NCI-H1105 treated with DMSO at 0.1 percent for 48 hours (cell line): Measurements from ENCODE around the gene ZNRF3.
"Not testable (repeated sequence)": the region's sequence is repeated elsewhere in the genome, so short reads cannot be mapped to it uniquely, and the experiment has no call there.

Source experiments
- DNase-seq: peaks from one replicate; lab custom pipeline; 2025; lab: John Stamatoyannopoulos, UW

ZNRF3 gene

DNA sequence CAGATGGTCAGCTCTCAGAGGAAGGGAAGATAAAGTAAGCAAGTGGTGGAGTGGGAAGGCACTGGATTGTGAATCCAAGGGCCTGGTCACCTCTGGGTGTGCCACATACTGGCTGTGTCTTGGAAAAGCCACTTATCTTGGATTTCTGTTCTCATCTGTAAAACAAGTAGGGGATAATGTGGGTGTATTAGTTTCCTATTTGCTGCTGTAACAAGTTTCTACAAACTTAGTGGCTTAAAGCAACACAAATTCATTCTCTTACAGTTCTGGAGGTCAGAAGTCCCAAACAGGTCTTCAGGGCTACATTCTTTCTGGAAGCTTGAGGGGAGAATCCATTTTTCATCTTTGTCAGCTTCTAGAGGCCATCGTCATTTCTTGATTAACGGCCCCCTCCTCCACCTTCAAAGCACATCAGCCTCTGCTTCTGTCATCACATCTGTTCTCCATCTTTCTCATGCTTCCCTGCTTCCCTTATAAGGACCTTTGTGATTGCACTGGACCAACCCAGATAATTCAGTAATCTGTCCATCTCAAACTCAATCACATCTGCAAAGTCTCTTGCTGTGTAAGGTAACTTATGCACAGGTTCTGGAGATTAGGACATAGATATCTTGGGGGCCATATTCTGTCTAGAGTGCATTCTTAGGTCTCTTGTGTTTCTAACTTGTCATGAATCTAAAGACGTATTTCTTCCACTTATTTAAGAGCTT lies 102.4 kb downstream of the ZNRF3 start:
- no peak for DNase-seq

DNA sequence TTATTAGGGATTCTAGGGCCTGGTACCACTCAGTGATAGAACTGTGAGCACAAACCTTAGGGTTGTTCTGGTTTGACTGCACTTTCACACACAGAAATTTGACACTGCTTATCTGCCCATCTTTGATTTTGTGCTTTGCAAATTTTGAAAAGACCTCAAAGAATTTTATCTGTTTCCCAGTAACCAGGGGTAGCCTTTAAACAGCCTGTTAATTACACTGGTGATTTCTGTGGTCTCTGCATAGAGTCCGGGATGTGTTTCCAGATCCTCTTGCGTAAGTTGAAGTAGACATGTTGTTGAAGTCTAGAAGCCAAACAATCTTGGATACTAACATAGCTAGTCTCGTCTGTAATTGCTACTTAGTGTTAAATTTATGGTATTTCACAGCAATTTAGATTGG lies 103.0 kb downstream of the ZNRF3 start:
- DNase-seq, result no peak

DNA sequence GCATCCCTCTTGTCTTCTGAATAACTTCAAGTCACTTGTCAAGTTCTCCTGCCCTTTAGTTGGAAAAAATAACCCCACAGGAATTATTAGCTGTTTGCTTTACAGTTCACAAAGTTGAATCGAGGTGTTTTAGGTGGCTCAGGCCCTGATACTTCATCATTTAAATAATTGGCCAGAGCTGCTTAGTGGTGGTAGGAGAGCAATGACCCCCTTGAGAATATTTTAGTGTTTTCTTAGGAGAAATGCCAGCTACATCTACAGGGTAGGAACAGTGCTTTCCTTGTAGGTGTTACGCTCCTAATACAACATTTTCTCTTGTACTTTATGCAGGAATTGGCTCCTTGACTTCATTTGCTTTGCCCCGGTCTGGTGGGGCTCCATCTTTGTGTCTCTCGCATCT lies 105.1 kb downstream of the ZNRF3 start:
- no peak for DNase-seq

DNA sequence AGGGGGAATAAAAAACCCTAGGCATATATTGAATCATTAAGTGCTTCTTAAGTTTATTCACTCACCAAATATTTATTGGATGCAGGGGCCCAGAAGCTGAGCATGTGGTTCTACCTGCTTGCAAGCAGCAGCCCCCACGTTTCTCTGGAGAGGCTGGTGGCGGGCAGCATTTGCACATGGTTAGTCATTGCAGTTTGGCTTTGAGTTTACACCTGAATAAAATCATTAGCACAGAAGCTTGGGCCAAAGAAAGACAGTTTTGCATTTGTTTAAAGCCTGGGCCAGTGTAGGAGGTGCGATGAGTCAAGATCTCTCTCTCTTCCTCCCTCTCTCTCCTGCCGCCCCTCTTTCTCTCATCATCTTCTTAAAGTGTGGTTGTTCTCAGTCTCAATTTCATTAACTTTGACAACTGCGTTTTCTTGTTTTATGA lies 105.7 kb downstream of the ZNRF3 start:
- DNase-seq, result no peak

GRCh38 chr22:28989484-28989883 lies 106.1 kb downstream of the ZNRF3 start:
- no peak for DNase-seq

DNA sequence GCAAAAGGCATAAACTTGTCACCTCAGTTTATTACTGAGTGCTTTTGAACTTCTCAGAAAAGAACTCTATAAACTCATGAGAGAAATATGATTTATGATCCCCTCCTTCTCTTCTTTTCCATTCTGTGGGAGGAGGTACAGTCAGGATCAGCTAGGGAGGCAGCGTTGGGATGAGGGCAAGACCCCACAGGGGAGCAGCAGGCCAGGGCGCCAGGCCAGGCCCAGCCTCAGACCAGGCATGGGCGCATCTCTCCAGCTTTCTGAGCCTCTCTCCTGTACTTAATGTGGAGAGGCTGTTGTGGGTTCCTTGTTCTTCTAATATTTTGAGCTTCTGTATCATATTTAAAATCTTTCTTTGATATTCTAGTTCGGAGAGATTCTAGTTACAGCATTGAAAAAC lies 106.5 kb downstream of the ZNRF3 start:
- DNase-seq, result no peak

DNA sequence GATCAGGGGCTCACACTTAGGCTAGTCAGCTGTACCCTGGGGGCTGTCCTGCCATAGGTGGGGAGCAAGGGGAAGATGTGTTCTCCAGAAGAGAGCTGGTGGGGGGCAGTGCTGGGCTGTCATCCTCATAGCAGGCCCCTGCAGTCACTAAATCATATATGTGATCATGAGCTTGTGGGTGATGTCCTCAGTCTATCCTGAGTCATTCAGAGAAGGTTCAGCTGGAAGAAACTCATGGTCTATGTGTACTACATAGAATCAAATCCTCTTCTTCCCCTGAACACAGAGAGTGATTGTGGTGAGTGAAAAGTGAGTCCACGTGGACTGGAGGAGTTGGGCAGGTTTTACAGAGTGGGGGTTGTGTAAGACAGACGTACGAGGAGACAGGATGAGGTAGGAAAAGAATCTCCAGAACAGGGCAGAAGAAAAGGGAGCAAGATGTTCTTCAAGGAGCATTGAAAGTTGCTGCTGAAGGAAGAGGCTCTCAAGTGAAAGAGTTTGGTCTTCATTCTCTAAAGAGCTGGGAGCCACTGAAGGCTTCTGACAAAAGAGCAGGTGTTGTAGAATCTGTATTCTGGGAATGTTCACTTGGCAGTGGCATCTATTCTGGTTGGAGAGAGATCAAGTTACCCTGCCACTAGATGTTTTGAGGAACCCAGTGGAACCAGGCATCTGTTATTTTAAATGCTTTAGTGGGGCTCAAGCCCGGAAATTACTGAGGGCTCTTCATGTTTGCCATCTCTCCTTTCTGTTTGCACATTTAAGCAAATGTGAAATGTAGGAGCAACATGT lies 109.4 kb downstream of the ZNRF3 start:
- peak; percentile 25 for DNase-seq

GRCh38 chr22:28994522-28994921 lies 111.2 kb downstream of the ZNRF3 start:
- no peak for DNase-seq

DNA sequence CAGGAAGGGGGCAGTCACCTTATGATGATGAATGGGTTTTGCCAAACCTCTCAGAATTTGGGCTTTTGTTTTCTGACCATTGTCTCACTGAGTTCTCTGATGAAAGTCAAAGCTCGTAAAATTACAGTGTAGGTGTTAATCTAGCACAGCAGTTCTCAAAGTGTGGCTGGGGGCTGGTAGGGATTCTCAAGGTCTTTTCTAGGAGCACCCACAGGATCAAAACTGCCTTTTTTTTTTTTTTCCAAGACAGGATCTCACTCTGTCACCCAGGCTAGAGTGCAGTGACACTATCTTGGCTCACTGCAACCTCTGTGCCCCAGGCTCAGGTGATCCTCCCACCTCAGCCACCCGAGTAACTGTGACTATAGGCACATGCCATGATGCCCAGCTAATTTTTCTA lies 112.2 kb downstream of the ZNRF3 start:
- no peak for DNase-seq

DNA sequence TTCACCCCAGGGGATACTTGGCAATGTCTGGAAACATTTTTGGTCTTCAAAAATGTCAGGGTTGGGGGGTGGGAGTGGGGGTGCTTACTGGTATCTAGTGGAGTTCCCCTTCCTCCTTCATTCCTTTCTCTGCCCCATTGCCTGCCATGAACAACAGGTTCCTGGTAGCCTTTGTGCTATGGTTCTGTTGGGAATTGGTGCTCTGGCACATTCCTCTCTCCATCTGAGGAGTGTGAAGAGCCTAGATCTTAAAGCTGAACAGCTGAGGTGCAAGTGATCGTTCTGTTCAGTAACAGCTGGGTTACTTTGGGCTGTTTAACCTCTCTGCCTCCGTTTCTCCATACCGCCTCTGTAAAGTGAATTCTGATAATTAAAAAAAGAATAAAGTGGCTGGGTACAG lies 114.0 kb downstream of the ZNRF3 start:
- DNase-seq, result no peak

DNA sequence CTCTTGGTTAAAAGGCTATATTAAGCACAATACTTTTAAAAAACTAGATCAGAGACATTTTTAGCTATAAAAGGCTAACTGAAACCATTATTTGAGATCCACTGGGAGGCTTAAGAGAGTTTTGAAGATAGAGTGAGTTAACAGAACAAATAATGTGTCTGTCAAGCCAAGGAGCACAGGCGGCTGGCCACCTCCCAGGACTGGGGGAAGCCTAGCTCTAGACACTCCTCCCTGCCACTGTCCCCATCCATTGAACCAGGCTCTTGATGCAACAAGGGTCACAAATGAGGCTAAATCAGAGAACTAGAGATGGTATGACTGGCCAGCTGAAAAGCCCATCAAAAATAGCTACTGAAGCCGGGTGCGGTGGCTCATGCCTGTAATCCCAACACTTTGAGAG lies 115.3 kb downstream of the ZNRF3 start:
- no peak for DNase-seq

GRCh38 chr22:28999510-28999909 lies 116.1 kb downstream of the ZNRF3 start:
- DNase-seq, result no peak

DNA sequence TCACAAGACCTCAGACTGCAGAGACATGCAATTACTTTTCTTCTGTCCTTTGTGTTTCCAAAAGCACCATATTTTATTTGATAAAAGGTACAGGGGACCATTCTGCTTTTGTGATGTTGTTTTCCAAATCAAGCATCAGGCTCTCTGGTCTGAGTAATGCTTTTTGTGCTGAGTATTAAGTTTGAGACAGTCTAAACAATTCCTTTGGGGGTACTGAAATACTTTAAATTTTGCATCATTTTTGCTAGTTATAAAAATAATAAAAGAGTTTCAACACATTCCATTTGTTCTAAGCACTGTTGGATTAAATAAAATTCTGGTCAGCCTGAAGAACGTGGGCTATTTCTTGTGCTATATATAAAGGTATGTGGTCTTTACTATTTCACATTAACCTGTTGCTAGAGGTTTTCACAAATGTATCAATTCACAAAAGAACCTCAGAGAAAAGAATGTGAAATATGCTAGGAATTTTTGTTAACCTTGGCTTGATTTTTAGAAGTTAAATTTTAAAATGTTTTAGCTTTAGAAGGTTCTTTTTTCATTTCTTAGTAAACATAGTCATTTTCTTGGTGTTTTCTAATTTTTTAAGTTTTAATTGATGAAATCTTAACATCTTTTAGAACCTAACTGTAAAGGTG lies 116.7 kb downstream of the ZNRF3 start:
- DNase-seq, result no peak

DNA sequence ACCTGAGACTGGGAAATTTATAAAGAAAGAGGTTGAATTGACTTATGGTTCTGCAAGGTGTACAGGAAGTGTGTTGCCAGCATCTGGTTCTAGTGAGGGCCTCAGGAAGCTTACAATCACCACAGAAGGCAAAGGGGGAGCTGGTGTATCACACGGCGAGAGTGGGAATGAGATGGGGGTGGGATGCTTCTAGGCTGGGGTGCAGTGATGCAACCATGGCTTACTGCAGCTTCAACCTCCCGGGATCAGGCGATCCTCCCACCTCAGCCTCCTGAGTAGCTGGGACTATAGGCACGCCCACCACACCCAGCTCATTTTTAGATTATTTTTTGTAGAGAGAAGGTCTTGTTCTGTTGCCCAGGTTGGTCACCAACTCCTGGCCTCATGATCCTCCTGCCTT lies 117.3 kb downstream of the ZNRF3 start:
- DNase-seq, result no peak

DNA sequence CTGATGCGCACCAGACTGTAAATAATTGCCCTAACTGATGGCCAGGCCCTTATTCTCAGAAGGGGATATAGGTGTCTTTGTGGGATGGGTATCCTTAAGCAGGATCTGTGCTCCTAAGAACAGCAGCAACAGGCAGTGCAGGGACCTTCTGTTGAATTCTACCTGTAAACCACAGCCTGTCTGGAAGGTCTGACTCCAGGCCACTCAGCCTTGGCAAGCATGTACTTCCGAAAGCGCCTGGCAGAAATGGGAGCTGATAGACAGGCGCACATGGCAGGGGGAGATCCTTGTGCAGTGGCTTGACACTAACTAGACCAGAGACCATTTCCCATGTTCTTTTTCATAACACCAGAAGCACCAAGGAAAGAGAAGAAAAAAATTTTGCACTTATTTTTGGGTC lies 119.2 kb downstream of the ZNRF3 start:
- DNase-seq, result no peak

DNA sequence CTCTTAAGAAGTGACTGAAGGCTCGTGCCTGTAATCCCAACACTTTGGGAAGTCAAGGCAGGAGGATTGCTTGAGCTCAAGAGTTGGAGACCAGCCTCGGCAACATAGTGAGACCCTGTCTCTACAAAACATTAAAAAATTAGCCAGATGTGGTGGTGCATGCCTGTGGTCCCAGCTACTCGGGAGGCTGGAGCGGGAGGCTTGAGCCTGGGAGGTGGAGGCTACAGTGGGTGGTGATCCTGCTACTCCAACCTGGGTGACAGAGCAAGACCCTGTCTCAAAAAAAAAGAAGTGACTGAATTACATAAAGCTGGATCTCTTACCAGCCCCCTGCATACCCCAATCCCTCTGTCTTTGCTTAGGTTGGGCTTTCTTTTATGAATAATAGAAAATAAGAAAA lies 120.2 kb downstream of the ZNRF3 start:
- no peak for DNase-seq

GRCh38 chr22:29003975-29004646 lies 120.7 kb downstream of the ZNRF3 start:
- DNase-seq, result peak; percentile 80

DNA sequence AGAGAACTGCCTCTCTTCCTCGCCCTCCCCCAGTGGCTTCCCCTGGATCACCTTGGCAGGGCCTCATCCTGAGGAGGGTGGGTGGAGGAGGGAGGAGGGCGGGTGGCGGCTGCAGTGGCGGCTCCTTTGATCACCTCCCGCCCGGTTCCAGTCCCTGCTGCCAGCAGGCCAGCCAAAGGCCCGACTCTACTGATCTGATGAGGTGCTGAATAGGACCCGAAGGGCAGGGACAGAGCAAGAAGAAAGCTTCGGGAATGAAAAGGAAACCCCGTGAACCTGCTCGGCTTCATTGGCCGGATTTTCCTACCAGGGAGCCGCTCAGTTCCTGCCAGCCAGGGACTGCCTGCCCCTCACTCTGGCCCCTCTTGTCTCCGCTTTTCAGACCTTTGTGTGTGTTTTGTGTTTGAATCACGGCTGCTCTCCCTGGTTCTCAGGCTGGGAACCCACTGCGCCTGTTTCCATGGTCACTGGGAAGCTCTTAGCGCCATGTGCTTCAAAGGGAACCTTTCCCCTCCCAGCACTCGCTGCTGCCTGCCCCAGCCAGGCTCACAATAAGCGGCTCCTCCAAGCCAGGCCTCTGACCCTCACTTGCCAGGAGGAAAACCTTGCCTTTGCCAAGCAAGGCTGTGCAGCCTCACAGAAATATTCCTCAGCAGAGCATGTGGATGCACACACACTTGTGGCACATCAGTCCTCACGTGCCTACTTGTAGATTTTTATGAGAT lies 121.4 kb downstream of the ZNRF3 start:
- peak; percentile 79 for DNase-seq

GRCh38 chr22:29005754-29006153 lies 122.4 kb downstream of the ZNRF3 start:
- not testable (repeated sequence) for DNase-seq

DNA sequence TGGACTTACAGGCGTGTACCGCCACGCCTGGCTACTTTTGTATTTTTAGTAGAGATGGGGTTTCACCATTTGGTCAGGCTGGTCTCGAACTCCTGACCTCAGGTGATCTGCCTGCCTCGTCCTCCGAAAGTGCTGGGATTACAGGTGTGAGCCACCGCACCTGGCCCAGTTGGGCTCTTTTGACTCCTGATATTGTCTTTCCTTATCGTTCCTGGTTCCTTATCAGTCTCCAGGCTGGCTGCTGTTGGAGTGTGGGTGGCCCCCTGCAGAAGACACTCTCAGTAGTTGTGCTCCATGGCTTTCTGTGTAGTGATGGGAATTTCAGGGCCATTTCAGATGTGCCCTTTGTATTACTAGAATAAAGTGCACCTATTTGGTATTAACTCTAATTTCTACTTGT lies 123.0 kb downstream of the ZNRF3 start:
- no peak for DNase-seq

- DNase-seq, result no peak
Observed at GRCh38 chr22:29009148-29009547, 125.8 kb downstream of the ZNRF3 start.
